Thyroid gland (tissue), 4 donors: ENCODE results near the gene HIPK3. TPM values are rescaled to one million over a fixed set of nuclear protein-coding genes. Genes with fewer than 3 reads are reported as not detected.
A peak's percentile ranks its signal among the peaks of the same experiment; 100 is the strongest.

ENCODE experiments used
- DNase-seq, 2 donors: peaks; one replicate each; pipeline ENCODE4 v3.0.0-alpha.2; 2019
- H3K27ac ChIP-seq, 3 donors: fragments of 200-600 bp; sonication (generic); 1 replicate in 2 of 3; 2 replicates in 1 of 3; pipeline ENCODE4 v1.5.1; 2016 to 2019; ENCODE audit warnings: mild to moderate bottlenecking in 1 of 3, moderate library complexity in 1 of 3
- H3K27me3 ChIP-seq: fragments of 200-600 bp; sonication (generic); one replicate; pipeline ENCODE4 v1.5.1; 2019
- H3K36me3 ChIP-seq, 2 donors: fragments of 200-600 bp; sonication (generic); one replicate each; pipeline ENCODE4 v1.5.1; 2016 to 2019
- H3K4me1 ChIP-seq, 2 donors: fragments of 200-600 bp; sonication (generic); one replicate each; pipeline ENCODE4 v1.5.1; 2017 to 2019
- H3K4me3 ChIP-seq, 3 donors: fragments of 200-600 bp; sonication (generic); replicated peaks in 1 of 3; 1 replicate in 2 of 3; 2 replicates in 1 of 3; pipeline ENCODE4 v1.5.1; 2016; ENCODE audit warnings: mild to moderate bottlenecking in 1 of 3
- H3K9me3 ChIP-seq: fragments of 200-600 bp; sonication (generic); one replicate; pipeline ENCODE4 v1.5.1; 2017
- POLR2A ChIP-seq, 2 donors: fragments of 450-650 bp; IDR thresholded peaks; one replicate each; pipeline ENCODE4 v1.6.1; 2017; ENCODE audit warnings: antibody characterized with exemption in 2 of 2, mild to moderate bottlenecking in 2 of 2, moderate library complexity in 1 of 2
- WGBS, 2 donors: methylation state at CpG; one replicate each; pipeline ENCODE4 v1.1.5; 2017; 5-methylcytosine and 5-hydroxymethylcytosine counted together
- intact Hi-C: fragments of 100-400 bp; cut with DNase I; formaldehyde crosslinking; loops from one replicate; pipeline ENCODE4 v1.15.1; 2023
- total RNA-seq, 4 donors: library from RNA; depleted of rRNA; stranded (reverse); fragments of >200 nt; gene quantifications; one replicate each; pipeline ENCODE4 v1.2.3, GENCODE V29; 2016
- TF ChIP-seq, protein P1 (sequence below), 6 experiments: fragments of 200-600 bp in 3 of 6; fragments of 450-650 bp in 3 of 6; sonication (generic) in 3 of 6; IDR thresholded peaks; one replicate each; pipeline ENCODE4 v1.5.1; 2016 to 2019; ENCODE audit warnings: antibody characterized with exemption in 6 of 6, mild to moderate bottlenecking in 2 of 6, inconsistent platforms in 1 of 6, moderate library complexity in 1 of 6

Gene HIPK3
- total RNA-seq, 4 donors from 2014 or later, result 156 to 377 (median 216) TPM

DNA sequence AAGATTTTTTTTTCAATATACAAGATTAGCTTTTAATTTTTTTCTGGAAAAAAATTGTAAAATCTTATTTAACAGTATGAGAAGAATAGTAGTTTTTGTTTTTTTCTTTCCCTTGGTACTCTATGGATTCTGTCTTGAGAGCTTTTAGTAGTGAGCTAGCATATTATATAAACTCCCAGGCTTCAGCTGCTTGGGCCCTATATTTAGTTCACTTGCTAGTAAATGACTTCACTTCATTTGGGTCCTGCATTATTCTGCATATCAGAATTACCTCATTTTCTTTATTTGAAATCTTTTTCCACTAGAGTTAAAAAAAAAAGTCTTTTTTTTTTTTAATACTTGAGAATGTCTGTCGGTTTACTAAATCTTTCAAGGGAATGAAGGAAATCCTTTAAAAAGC is 33.1 kb downstream of the HIPK3 start:
- H3K36me3 ChIP-seq, result peaks cover 0 to 9% of the 10 kb centered on the region in 2 donors
- WGBS, 2 donors, result 70 to 79% methylated on average over 1 of the region's 1 CpG
- no peaks in the 10 kb centered on the region for H3K9me3 ChIP-seq
- H3K4me3 ChIP-seq, result no peak overlapping the region
- intact Hi-C loops, result no loop called here
- H3K4me1 ChIP-seq, result peaks cover 30 to 33% of the 10 kb centered on the region in 2 donors
- no peak overlapping the region for H3K27ac ChIP-seq
- DNase-seq, result no peak
- TF ChIP-seq, protein P1, sequence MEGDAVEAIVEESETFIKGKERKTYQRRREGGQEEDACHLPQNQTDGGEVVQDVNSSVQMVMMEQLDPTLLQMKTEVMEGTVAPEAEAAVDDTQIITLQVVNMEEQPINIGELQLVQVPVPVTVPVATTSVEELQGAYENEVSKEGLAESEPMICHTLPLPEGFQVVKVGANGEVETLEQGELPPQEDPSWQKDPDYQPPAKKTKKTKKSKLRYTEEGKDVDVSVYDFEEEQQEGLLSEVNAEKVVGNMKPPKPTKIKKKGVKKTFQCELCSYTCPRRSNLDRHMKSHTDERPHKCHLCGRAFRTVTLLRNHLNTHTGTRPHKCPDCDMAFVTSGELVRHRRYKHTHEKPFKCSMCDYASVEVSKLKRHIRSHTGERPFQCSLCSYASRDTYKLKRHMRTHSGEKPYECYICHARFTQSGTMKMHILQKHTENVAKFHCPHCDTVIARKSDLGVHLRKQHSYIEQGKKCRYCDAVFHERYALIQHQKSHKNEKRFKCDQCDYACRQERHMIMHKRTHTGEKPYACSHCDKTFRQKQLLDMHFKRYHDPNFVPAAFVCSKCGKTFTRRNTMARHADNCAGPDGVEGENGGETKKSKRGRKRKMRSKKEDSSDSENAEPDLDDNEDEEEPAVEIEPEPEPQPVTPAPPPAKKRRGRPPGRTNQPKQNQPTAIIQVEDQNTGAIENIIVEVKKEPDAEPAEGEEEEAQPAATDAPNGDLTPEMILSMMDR (IDR thresholded peaks at IDR 0.05), result no peak
- no peak for TF ChIP-seq POLR2A (IDR thresholded peaks at IDR 0.05)
- no peaks in the 10 kb centered on the region for H3K27me3 ChIP-seq

DNA sequence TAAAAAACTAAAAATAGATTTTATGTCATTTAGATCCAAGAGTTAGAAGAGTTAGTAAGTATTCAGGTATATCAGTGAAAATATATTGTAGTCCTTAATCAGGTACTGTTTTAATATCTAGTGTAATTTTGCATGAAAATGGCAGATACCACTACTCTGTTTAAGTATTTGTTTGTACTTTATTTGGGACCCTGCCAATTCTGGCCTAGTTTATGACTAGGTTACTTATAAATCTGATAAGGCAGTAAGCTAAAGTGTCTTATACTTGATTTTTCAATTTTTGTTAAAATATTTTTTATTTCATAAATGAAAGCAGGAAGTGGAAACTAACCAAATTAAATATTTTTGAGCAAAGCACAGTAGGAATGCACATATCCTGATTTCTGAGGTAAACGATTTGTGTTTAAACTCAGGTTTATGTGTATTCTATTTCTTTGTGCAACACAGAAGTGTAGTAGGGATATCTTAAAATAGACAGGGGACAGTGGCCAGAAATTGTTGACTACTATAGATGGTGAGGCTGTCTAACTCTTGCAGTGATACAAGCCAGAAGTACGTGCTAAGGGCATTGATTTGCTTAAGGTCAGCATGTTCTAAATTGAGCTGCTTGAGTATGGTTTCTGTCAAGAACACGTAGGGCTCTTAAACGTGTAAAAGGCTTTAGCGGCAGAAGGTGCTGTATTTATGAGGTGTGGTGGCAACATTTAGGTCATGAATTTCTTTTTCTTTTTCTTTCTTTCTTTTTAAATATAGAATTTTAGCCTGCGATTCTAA is 34.0 kb downstream of the HIPK3 start:
- no peak for TF ChIP-seq POLR2A (IDR thresholded peaks at IDR 0.05)
- TF ChIP-seq, protein P1 (IDR thresholded peaks at IDR 0.05), result no peak
- Histone ChIP-seq H3K27me3 (no peaks in the 10 kb centered on the region), H3K27ac (peak overlapping the region in 2 of 3 donors; percentile 28 to 43), H3K36me3 (peaks cover 0 to 9% of the 10 kb centered on the region in 2 donors), H3K9me3 (no peaks in the 10 kb centered on the region), H3K4me1 (peaks cover 30 to 33% of the 10 kb centered on the region in 2 donors), H3K4me3 (no peak overlapping the region)
- intact Hi-C loops, result no loop called here
- DNase-seq, result no peak
- WGBS, 2 donors, result 26 to 33% methylated on average over 6 of the region's 6 CpGs

DNA sequence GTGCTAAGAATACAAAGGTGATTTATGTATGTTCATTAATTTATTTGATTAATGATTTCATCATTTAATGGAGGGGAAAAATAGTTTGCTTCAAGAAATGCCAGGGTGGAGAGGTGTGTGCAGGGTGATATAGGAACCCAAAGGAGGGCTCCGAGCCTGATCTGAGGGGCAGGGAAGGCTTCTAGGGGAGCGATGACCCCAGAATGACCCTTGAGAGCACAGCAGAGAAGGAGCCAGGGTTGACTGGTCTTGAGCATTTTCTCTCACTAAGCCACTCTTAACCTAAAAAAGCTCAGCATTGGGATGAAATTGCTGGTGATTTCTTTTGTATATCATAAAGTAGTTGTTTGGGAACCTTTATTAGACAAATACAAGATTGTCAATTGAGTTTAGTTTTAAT is 35.1 kb downstream of the HIPK3 start:
- Histone ChIP-seq H3K4me1 (peaks cover 27 to 33% of the 10 kb centered on the region in 2 donors), H3K27ac (peak overlapping the region in 1 of 3 donors; percentile 43), H3K9me3 (no peaks in the 10 kb centered on the region), H3K4me3 (no peak overlapping the region), H3K36me3 (peaks cover 0 to 4% of the 10 kb centered on the region in 2 donors), H3K27me3 (no peaks in the 10 kb centered on the region)
- TF ChIP-seq, protein P1 (IDR thresholded peaks at IDR 0.05), result no peak
- TF ChIP-seq POLR2A (IDR thresholded peaks at IDR 0.05), result no peak
- intact Hi-C loops, result no loop called here
- 37 to 46% methylated on average over 2 of the region's 2 CpGs for WGBS, 2 donors
- DNase-seq, result peak; percentile 32 to 45

DNA sequence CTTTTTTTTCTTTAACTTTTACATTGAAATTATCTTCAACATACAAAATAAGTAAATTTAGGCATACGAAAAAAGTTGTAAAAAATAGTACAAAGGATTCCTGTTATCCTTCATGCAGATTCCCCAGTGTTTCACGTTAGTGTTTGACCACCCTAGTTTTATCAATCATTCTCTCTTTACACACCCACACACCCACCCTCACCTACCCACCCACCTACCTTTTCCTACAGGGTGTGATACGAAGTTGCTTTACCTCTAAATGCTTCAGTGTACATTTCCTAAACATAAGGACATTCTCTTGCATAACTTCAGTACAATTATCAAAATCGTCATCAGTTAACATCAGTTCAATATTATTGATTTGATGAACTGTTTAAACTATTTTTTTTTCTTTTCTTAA is 37.0 kb downstream of the HIPK3 start:
- no peaks in the 10 kb centered on the region for H3K27me3 ChIP-seq
- peaks cover 0 to 4% of the 10 kb centered on the region in 2 donors for H3K36me3 ChIP-seq
- no peaks in the 10 kb centered on the region for H3K9me3 ChIP-seq
- no peak overlapping the region for H3K27ac ChIP-seq
- WGBS, 2 donors, result 89 to 91% methylated on average over 4 of the region's 4 CpGs
- peaks cover 22 to 33% of the 10 kb centered on the region in 2 donors for H3K4me1 ChIP-seq
- H3K4me3 ChIP-seq, result no peak overlapping the region
- no peak for DNase-seq
- intact Hi-C loops, result no loop called here
- TF ChIP-seq, protein P1 (IDR thresholded peaks at IDR 0.05), result no peak
- TF ChIP-seq POLR2A (IDR thresholded peaks at IDR 0.05), result no peak

DNA sequence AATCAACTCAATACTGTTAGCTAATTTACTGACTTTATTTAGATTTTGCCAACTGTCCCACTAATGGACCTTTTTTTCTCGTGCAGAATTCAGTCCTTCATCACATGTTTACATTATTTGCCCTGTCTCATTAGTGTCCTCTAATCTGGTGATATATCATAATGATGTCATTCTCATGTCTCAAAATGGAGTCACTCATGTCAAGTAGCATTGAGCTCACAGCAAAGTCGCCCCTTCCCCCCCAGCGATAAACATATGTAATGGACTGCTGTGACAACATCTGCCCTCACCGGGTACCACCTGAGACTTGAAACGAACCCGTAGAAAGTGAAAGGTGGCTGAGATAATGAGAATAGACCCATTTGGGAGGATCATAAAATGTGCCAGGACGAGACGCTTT is 37.6 kb downstream of the HIPK3 start:
- WGBS, 2 donors, result 91 to 93% methylated on average over 8 of the region's 8 CpGs
- TF ChIP-seq, protein P1 (IDR thresholded peaks at IDR 0.05), result no peak
- TF ChIP-seq POLR2A (IDR thresholded peaks at IDR 0.05), result no peak
- intact Hi-C loops, result no loop called here
- DNase-seq, result no peak
- peaks cover 0 to 4% of the 10 kb centered on the region in 2 donors for H3K36me3 ChIP-seq
- no peaks in the 10 kb centered on the region for H3K27me3 ChIP-seq
- no peak overlapping the region for H3K4me3 ChIP-seq
- no peaks in the 10 kb centered on the region for H3K9me3 ChIP-seq
- peaks cover 22 to 33% of the 10 kb centered on the region in 2 donors for H3K4me1 ChIP-seq
- H3K27ac ChIP-seq, result no peak overlapping the region
